ENCODE results near the gene FAM3D. TPM values are rescaled to one million over a fixed set of nuclear protein-coding genes. Genes with fewer than 3 reads are reported as not detected.
"Not testable (repeated sequence)": the region's sequence is repeated elsewhere in the genome, so short reads cannot be mapped to it uniquely, and the experiment has no call there.

FAM3D gene
- not detected for total RNA-seq (ENCODE audit: unreplicated experiment)
- long read RNA-seq = 0 reads

- Mint-ChIP-seq H3K9me3 (ENCODE audit: unreplicated experiment) (no peaks in the 10 kb centered on the region), H3K4me1 (ENCODE audit: unreplicated experiment) (peaks cover 16% of the 10 kb centered on the region), H3K27me3 (ENCODE audit: unreplicated experiment) (peaks cover 7% of the 10 kb centered on the region), H3K4me3 (ENCODE audit: unreplicated experiment) (no peak within 1 kb of the TSS), H3K27ac (ENCODE audit: unreplicated experiment) (peak within 1 kb of the TSS; percentile 38), H3K36me3 (ENCODE audit: low read depth, unreplicated experiment) (no peaks in the 10 kb centered on the region)
- no peak for TF ChIP-seq CTCF (IDR thresholded peaks at IDR 0.05; ENCODE audit: unreplicated experiment)
- no peak for DNase-seq (ENCODE audit: low spot score)
Measured at GRCh38 chr3:58666683-58667082, at the start of gene FAM3D. TSS of gene FAM3D (minus strand) at chr3:58666774. CDS start at chr3:58655563, 11,211 bp downstream.

- H3K36me3 Mint-ChIP-seq (ENCODE audit: low read depth, unreplicated experiment) = no peaks in the 10 kb centered on the region
- peaks cover 1% of the 10 kb centered on the region for H3K27me3 Mint-ChIP-seq (ENCODE audit: unreplicated experiment)
- TF ChIP-seq CTCF (IDR thresholded peaks at IDR 0.05; ENCODE audit: unreplicated experiment) = no peak
- no peaks in the 10 kb centered on the region for H3K9me3 Mint-ChIP-seq (ENCODE audit: unreplicated experiment)
- DNase-seq (ENCODE audit: low spot score) = no peak
- H3K27ac Mint-ChIP-seq (ENCODE audit: unreplicated experiment) = no peak overlapping the region
- H3K4me3 Mint-ChIP-seq (ENCODE audit: unreplicated experiment) = no peak overlapping the region
- no peaks in the 10 kb centered on the region for H3K4me1 Mint-ChIP-seq (ENCODE audit: unreplicated experiment)
Measured at GRCh38 chr3:58713715-58714401, 47.3 kb upstream of the FAM3D start.

- Mint-ChIP-seq H3K36me3 (ENCODE audit: low read depth, unreplicated experiment) (no peaks in the 10 kb centered on the region), H3K9me3 (ENCODE audit: unreplicated experiment) (no peaks in the 10 kb centered on the region), H3K27ac (ENCODE audit: unreplicated experiment) (no peak overlapping the region), H3K4me3 (ENCODE audit: unreplicated experiment) (no peak overlapping the region), H3K27me3 (ENCODE audit: unreplicated experiment) (no peaks in the 10 kb centered on the region), H3K4me1 (ENCODE audit: unreplicated experiment) (no peaks in the 10 kb centered on the region)
- no peak for DNase-seq (ENCODE audit: low spot score)
- no peak for TF ChIP-seq CTCF (IDR thresholded peaks at IDR 0.05; ENCODE audit: unreplicated experiment)
Measured at GRCh38 chr3:58711871-58712270, 45.3 kb upstream of the FAM3D start.

- not testable (repeated sequence) for H3K27me3 Mint-ChIP-seq (ENCODE audit: unreplicated experiment); H3K27ac Mint-ChIP-seq (ENCODE audit: unreplicated experiment); DNase-seq (ENCODE audit: low spot score); H3K4me3 Mint-ChIP-seq (ENCODE audit: unreplicated experiment); H3K9me3 Mint-ChIP-seq (ENCODE audit: unreplicated experiment); H3K36me3 Mint-ChIP-seq (ENCODE audit: low read depth, unreplicated experiment); H3K4me1 Mint-ChIP-seq (ENCODE audit: unreplicated experiment)
Measured at GRCh38 chr3:58708983-58709382, 42.4 kb upstream of the FAM3D start.

- DNase-seq (ENCODE audit: low spot score) = no peak
- H3K4me3 Mint-ChIP-seq (ENCODE audit: unreplicated experiment) = no peak overlapping the region
- no peaks in the 10 kb centered on the region for H3K9me3 Mint-ChIP-seq (ENCODE audit: unreplicated experiment)
- no peaks in the 10 kb centered on the region for H3K36me3 Mint-ChIP-seq (ENCODE audit: low read depth, unreplicated experiment)
- no peak for TF ChIP-seq CTCF (IDR thresholded peaks at IDR 0.05; ENCODE audit: unreplicated experiment)
- no peaks in the 10 kb centered on the region for H3K27me3 Mint-ChIP-seq (ENCODE audit: unreplicated experiment)
- H3K27ac Mint-ChIP-seq (ENCODE audit: unreplicated experiment) = no peak overlapping the region
- H3K4me1 Mint-ChIP-seq (ENCODE audit: unreplicated experiment) = no peaks in the 10 kb centered on the region
Measured at GRCh38 chr3:58708116-58708791, 41.7 kb upstream of the FAM3D start.
